Smooth muscle cell (in vitro differentiated cells): ENCODE data around the gene DERL3. TPM values are rescaled to one million over a fixed set of nuclear protein-coding genes. Genes with fewer than 3 reads are reported as not detected.

ENCODE experiments used
- DNase-seq: peaks from one replicate; lab custom pipeline; 2025; ENCODE audit not compliant: unreplicated experiment; lab: John Stamatoyannopoulos, UW
- H2AFZ ChIP-seq: fragments of 200-600 bp; sonication (generic); 2 replicates; pipeline ENCODE4 v1.6.0; 2016; ENCODE audit warnings: antibody characterized with exemption, low read depth, mild to moderate bottlenecking
- H3F3A ChIP-seq: fragments of 200-600 bp; sonication (generic); 2 replicates; pipeline ENCODE4 v1.6.0; 2017; ENCODE audit warnings: antibody characterized with exemption, low read depth
- H3K27ac ChIP-seq: fragments of 200-600 bp; sonication (generic); 2 replicates; pipeline ENCODE4 v1.5.1; 2016; ENCODE audit warnings: low read depth, mild to moderate bottlenecking
- H3K27me3 ChIP-seq: fragments of 200-600 bp; sonication (generic); 2 replicates; pipeline ENCODE4 v1.6.1; 2016; ENCODE audit warnings: low read depth, mild to moderate bottlenecking
- H3K36me3 ChIP-seq: fragments of 200-600 bp; sonication (generic); 2 replicates; pipeline ENCODE4 v1.5.1; 2016; ENCODE audit warnings: low read depth
- H3K4me1 ChIP-seq: fragments of 200-600 bp; sonication (generic); 2 replicates; pipeline ENCODE4 v1.5.1; 2016; ENCODE audit warnings: low read depth
- H3K4me2 ChIP-seq: fragments of 200-600 bp; sonication (generic); 2 replicates; pipeline ENCODE4 v1.6.0; 2016; ENCODE audit warnings: mild to moderate bottlenecking
- H3K4me3 ChIP-seq: fragments of 200-600 bp; sonication (generic); 2 replicates; pipeline ENCODE4 v1.5.1; 2016; ENCODE audit warnings: mild to moderate bottlenecking
- H3K79me2 ChIP-seq: fragments of 200-600 bp; sonication (generic); 2 replicates; pipeline ENCODE4 v1.6.0; 2016; ENCODE audit warnings: low read depth, mild to moderate bottlenecking
- H3K9ac ChIP-seq: fragments of 200-600 bp; sonication (generic); 2 replicates; pipeline ENCODE4 v1.6.0; 2016; ENCODE audit warnings: low read depth
- H3K9me3 ChIP-seq: fragments of 200-600 bp; sonication (generic); replicated peaks from 2 replicates; pipeline ENCODE4 v1.5.1; 2016; ENCODE audit warnings: low read depth
- H4K20me1 ChIP-seq: fragments of 200-600 bp; sonication (generic); 2 replicates; pipeline ENCODE4 v1.6.0; 2016; ENCODE audit warnings: low read depth
- WGBS: methylation state at CpG from one replicate; pipeline ENCODE4 v1.1.7; 2016; ENCODE audit warnings: low lambda C conversion rate; 5-methylcytosine and 5-hydroxymethylcytosine counted together
- polyA plus RNA-seq: library from polyadenylated mRNA; unstranded; fragments of >200 nt; fragmentation: Nextera tagmentation; extraction: Ambion mirVana; gene quantifications from 2 replicates; pipeline ENCODE4 v1.2.1, GENCODE V29; 2016
- total RNA-seq: library from RNA; depleted of rRNA; stranded (reverse); fragments of >200 nt; gene quantifications from 2 replicates; pipeline ENCODE4 v1.2.3, GENCODE V29; 2014
- TF ChIP-seq, protein P1 (sequence below): fragments of 200-600 bp; sonication (generic); IDR thresholded peaks from 2 replicates; pipeline ENCODE4 v1.5.1; 2017; ENCODE audit warnings: borderline replicate concordance, mild to moderate bottlenecking, antibody characterized with exemption; ENCODE audit not compliant: insufficient read depth, poor library complexity, severe bottlenecking

DERL3 gene
- total and polyA plus RNA-seq, 2 experiments from 2014 or later = 0.63 to 4.2 TPM

DNA sequence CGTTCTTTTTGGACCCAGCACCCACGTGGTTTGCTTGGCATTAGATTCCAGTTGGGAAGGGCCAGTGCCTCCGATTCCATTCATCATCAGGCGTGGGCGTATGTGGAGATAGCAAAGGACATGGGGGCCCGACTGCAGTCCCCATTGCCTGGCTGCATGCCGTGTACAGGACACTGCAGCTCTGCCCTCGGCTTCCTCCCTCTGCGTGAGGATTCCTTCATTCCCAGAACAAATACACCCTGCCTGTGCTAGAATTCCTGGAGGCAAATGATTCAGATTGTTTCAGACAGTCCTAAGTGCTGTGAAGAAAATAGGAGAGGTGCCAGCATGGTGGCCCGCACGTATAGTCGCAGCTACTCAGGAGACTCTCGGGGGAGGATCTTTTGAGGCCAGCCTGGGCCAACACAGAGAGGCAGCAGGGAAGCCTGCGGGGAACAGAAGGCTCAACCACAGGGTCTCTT is 15.4 kb downstream of the DERL3 start:
- H3K4me1 ChIP-seq = no peaks in the 10 kb centered on the region
- no peaks in the 10 kb centered on the region for H3K9me3 ChIP-seq
- no peaks in the 10 kb centered on the region for H4K20me1 ChIP-seq
- 61% methylated on average over 14 of the region's 14 CpGs for WGBS
- peak overlapping the region; percentile 31 for H3K4me2 ChIP-seq
- TF ChIP-seq, protein P1, sequence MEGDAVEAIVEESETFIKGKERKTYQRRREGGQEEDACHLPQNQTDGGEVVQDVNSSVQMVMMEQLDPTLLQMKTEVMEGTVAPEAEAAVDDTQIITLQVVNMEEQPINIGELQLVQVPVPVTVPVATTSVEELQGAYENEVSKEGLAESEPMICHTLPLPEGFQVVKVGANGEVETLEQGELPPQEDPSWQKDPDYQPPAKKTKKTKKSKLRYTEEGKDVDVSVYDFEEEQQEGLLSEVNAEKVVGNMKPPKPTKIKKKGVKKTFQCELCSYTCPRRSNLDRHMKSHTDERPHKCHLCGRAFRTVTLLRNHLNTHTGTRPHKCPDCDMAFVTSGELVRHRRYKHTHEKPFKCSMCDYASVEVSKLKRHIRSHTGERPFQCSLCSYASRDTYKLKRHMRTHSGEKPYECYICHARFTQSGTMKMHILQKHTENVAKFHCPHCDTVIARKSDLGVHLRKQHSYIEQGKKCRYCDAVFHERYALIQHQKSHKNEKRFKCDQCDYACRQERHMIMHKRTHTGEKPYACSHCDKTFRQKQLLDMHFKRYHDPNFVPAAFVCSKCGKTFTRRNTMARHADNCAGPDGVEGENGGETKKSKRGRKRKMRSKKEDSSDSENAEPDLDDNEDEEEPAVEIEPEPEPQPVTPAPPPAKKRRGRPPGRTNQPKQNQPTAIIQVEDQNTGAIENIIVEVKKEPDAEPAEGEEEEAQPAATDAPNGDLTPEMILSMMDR = no peak
- no peaks in the 10 kb centered on the region for H3K27me3 ChIP-seq
- no peak overlapping the region for H3K4me3 ChIP-seq
- H3K27ac ChIP-seq = peak overlapping the region; percentile 73
- H3K9ac ChIP-seq = no peak overlapping the region
- H3K36me3 ChIP-seq = no peaks in the 10 kb centered on the region
- H2AFZ ChIP-seq = no peak overlapping the region
- H3K79me2 ChIP-seq = no peaks in the 10 kb centered on the region
- peaks cover 5% of the 10 kb centered on the region for H3F3A ChIP-seq
- no peak for DNase-seq

DNA sequence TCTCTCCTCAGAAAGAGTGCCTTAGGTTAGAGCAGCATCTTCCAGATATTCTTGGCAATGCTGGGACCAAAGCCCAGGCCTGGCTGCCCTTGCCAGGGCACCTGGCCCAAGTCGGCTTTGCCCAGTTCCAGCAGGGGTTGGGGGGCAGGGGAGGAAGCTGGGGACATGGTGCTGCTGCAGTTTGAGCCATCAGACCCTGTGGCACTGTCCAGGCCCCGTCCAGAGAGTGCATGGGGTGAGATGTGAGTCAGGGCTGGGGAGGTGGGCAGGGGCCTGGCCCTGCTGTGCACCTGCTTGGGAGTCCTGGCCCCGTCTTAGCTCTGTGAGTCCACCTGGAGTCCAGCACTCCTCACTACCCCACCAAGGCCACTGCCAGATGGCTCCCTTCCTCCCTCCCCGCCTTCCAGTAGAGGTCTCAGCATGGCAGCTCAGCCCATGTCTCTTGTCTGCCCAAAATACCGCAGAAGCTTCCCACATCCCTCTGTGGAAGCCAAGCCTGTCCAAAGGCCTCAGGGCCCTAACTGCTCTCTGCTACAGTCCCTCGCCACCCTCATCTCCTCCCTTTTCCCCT is 16.6 kb downstream of the DERL3 start:
- no peak overlapping the region for H3K9ac ChIP-seq

DNA sequence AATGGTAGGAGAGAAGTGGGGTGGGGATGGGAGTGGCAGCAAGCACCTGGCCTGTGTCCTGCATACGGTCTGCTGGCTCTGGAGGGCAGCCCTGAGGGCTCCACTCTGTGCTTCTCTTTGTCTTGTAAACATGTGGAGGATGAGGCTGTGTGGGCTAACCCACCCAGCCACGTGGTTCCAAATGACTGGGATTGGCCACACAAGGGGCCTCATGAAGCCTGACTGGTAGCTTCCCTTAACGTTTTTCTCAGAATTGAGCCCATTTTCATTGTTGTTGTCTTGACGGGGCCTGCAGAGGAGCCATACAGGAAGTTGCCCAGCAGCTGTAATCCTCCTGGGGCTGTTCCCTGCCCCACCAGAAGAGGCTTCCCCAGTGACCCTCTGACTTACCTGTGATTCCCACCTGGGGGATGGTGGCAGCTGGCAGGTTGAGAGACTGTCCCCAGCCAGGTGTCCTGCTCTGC is 18.0 kb downstream of the DERL3 start:
- DNase-seq = no peak
- H3K4me3 ChIP-seq = no peak overlapping the region
- H3K9ac ChIP-seq = no peak overlapping the region
- H3F3A ChIP-seq = peaks cover 8% of the 10 kb centered on the region
- no peak overlapping the region for H3K27ac ChIP-seq
- no peaks in the 10 kb centered on the region for H3K36me3 ChIP-seq
- no peaks in the 10 kb centered on the region for H3K27me3 ChIP-seq
- 77% methylated on average over 4 of the region's 4 CpGs for WGBS
- TF ChIP-seq, protein P1 = no peak
- no peaks in the 10 kb centered on the region for H3K9me3 ChIP-seq
- peaks cover 2% of the 10 kb centered on the region for H3K4me1 ChIP-seq
- H3K4me2 ChIP-seq = no peak overlapping the region
- no peak overlapping the region for H2AFZ ChIP-seq
- H4K20me1 ChIP-seq = peaks cover 9% of the 10 kb centered on the region
- H3K79me2 ChIP-seq = no peaks in the 10 kb centered on the region

More for the DNA sequence above, 16.6 kb downstream of the DERL3 start:
- TF ChIP-seq, protein P1 = no peak
- no peak for DNase-seq
- Histone ChIP-seq H3K79me2 (no peaks in the 10 kb centered on the region), H3K27ac (peak overlapping the region; percentile 73), H3F3A (peaks cover 5% of the 10 kb centered on the region), H3K9me3 (no peaks in the 10 kb centered on the region), H4K20me1 (no peaks in the 10 kb centered on the region), H3K36me3 (no peaks in the 10 kb centered on the region), H3K4me3 (no peak overlapping the region), H3K27me3 (no peaks in the 10 kb centered on the region), H2AFZ (no peak overlapping the region), H3K4me2 (no peak overlapping the region), H3K4me1 (no peaks in the 10 kb centered on the region)
- 98% methylated on average over 5 of the region's 6 CpGs for WGBS

GRCh38 chr22:23818541-23818940 is 20.3 kb downstream of the DERL3 start:
- peaks cover 8% of the 10 kb centered on the region for H3F3A ChIP-seq
- TF ChIP-seq, protein P1 = no peak

More at GRCh38 chr22:23818541-23818940, 20.3 kb downstream of the DERL3 start:
- DNase-seq = no peak
- Histone ChIP-seq H3K9me3 (no peaks in the 10 kb centered on the region), H3K27me3 (no peaks in the 10 kb centered on the region), H3K4me2 (no peak overlapping the region), H3K27ac (no peak overlapping the region), H2AFZ (no peak overlapping the region), H3K79me2 (no peaks in the 10 kb centered on the region), H3K4me3 (no peak overlapping the region), H3K36me3 (no peaks in the 10 kb centered on the region), H4K20me1 (peaks cover 12% of the 10 kb centered on the region), H3K9ac (no peak overlapping the region), H3K4me1 (peaks cover 6% of the 10 kb centered on the region)
- WGBS = 98% methylated on average over 2 of the region's 2 CpGs
